Putamen (tissue), 1 donor: Measurements from ENCODE around the gene FAM13B.
A peak's percentile ranks its signal among the peaks of the same experiment; 100 is the strongest.
"Not testable (repeated sequence)": the region's sequence is repeated elsewhere in the genome, so short reads cannot be mapped to it uniquely, and the experiment has no call there.

Experiments used
- DNase-seq: peaks from one replicate; pipeline ENCODE4 v3.0.0-alpha.2; 2016; ENCODE audit warnings: low spot score

The FAM13B gene

GRCh38 chr5:138033907-138034306, 1.0 kb upstream of the FAM13B start:
- no peak for DNase-seq

DNA sequence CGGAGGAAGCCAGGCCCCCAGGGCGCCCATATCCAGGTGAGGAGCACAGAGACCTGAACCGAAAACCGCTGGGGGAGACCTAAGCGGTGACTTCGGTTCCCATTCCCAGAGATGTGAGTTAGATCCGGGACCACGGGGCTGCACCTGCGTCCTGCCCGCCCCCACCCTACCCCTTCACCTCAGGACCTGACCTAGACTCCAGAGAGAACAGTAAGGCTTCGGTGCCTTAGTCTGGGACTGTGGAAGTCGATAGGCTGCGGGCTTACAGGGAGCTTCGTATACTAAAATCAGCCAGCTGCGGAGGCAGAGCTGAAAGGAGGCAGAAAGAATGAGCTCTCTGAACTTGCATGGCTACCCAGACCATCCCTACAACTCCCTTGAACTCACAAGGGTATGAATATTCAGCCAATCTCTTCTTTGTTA, 518 bp upstream of the FAM13B start:
- peak; percentile 34 for DNase-seq

DNA sequence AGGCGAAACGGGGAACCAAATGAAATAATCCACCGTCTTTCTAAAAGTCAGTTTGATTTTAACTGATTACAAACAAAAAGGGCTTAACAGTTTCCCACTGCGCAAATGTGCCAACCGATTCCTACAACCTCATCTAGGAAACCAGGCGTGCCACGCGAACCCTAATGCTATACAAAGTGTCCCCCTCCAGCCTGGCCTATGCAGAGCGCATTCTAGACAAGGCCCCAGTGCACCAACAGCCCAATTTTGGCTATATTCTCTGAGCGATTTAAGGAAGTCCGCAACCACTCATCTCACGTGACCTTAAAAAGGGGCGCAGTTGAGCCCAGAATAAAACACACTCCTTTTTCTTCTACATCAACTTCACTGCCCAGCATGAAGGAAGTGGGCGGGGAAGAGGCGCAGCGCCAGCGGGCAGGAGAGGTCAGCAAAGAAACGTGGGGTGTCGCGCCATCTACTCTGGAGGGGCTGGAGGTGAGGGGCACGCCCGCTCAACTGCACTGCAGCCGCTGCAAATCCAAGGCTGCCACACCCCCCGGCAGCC, 779 bp downstream of the FAM13B start:
- peak; percentile 69 for DNase-seq

- no peak for DNase-seq
Measured at GRCh38 chr5:138029944-138030343, 2.9 kb downstream of the FAM13B start.

DNA sequence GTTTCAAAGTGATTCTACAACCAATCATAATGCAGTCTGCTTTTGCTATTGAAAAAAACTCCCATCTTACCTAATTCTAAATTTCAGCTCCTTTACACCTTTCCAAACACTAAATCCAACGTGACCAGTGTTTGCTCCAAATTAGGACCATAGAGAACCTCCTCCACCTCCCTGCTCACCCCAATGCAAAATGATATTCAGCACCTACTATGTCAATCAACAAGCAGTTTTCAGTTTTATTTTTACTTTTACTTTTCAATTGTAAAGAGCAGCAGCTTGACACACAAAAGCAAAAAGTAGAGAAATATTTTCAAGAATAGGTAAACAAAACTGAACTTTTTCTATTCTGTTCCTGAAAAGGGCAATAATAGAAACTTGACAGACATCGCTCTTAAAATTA, 3.4 kb downstream of the FAM13B start:
- DNase-seq = no peak

DNA sequence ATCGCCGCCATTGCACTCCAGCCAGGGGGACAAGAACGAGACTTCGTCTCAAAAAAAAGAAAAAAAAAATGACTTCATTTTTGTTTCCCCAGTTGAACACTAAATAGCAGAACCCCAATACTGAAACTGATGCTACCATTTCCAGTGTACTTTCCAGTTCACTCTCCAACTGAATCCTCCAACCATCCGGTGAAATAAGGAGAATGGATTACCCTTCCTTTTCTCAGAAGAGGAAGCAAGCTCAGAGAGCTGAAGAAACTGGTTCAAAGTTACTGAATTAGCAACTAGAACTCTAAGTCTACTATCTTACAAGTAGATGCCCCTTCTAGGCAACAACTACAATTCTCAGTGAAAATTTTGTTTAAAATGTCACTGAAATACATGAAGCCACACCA, 3.9 kb downstream of the FAM13B start:
- no peak for DNase-seq

- DNase-seq = not testable (repeated sequence)
Measured at GRCh38 chr5:138028262-138028970, 4.5 kb downstream of the FAM13B start.

- not testable (repeated sequence) for DNase-seq
Measured at GRCh38 chr5:138026793-138027192, 6.1 kb downstream of the FAM13B start.

DNA sequence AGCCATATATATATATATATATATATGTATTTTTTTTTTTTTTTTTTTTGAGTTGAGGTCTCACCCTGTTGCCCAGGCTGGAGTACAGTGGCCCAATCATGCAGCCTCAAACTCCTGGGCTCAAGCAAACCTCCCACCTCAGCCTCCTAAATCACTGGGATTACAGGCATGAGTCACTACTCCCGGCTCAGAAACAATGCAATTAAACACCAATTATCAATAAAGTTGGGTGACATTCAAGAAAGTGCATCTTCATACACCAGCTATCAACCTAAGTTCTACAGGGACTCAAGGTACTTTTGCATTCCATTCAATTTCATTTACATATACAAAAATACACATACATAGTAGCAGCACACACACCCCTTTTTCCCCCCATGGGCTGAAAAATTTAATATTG, 7.6 kb downstream of the FAM13B start:
- no peak for DNase-seq

DNA sequence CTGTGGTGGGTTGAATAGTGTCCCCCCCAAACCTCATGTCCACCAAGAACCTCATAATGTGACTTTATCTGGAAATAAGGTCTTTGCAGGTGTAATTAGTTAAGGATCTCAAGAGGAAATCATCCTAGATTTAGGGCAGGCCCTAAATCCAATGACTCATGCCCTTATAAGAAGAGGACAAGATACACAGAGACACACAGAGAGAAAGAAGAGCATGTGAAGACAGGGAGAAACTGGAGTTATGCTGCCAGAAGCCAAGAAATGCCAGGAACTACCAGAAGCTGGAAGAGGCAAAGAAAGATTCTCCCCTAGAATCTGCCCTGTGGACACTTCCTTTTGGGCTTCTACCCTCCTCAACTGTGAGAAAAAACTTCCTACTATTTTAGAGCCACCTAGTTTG, 8.8 kb downstream of the FAM13B start:
- DNase-seq = no peak

GRCh38 chr5:138022912-138023311, 10.0 kb downstream of the FAM13B start:
- DNase-seq = no peak

DNA sequence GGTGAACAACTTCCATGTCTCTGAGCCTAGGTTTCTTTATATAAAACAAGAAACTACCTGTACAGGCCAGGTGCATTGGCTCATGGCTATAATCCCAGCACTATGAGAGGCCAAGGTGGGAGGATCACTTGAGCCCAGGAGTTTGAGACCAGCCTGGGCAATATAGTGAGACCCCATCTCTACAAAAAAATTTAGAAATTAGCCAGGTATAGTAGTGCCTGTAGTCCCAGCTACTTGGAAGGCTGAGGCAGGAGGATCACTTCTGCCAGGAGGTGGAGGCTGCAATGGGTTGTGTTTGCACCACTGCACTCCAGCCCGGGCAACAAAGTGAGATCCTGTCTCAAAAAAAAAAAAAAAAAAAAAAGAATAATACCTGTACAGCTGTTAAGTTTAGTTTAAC, 11.1 kb downstream of the FAM13B start:
- DNase-seq = no peak

- no peak for DNase-seq
Measured at GRCh38 chr5:138018849-138019248, 14.0 kb downstream of the FAM13B start.

DNA sequence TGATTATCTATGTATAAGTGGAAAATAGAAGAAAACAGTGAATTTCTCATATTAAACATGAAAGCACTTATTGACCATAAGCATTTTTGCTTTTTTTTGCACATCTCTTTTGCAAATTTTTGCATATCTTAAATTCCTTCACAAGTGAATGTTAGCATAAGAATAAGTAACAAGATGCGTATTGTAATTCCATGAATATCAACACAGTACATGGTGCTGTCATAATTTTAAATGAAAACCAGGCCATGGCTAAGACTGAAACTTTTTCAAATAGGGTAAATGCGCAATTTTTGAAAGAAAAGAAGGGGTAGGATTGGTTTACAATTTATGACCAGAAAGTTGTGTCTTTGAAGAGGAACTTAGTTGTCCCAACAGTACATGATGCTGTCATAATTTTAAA, 17.0 kb downstream of the FAM13B start:
- no peak for DNase-seq

DNA sequence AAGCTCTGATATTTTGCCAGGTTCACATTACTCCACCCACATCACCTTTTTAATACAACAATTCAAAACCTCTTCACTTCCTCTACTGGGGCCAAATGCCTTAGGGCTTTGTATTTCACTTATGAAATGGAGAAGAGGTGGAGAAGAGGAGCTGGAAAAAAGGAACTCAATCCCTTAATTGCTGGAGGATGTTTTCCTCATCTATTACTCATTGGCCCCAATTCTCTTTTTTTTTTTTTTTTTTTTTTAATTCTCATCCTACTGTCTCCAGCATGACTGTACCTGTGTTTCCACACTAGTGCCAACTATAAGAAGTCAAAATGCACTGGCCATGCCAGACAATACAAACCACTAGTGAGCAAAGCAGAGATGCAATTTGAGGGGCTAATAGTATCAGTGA, 20.9 kb downstream of the FAM13B start:
- no peak for DNase-seq

DNA sequence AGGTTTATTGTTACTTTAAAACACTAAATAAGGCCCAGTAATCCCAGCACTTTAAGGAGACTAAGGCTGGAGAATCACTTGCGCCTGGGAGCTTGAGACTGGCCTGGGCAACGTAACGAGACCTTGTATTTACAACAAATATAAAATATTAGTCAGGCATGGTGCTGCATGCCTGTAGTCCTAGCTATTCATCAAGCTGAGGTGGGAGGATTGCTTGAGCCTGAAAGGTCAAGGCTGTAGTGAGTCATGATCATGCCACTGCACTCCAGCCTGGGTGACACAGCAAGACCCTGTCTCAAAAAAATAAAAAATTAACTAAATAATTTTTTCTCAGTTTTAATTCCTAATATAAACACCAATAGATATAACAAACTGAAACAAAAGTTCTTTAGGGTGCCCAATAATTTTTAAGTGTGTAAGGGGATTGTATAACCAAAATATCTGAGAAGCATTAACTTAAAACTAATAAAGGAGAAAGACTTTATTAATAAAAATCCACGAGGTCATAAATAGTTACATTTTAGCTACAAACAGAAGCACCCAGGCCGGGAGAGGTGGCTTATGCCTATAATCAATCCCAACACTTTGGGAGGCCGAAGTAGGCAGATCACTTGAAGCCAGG, 32.7 kb downstream of the FAM13B start:
- DNase-seq = no peak

GRCh38 chr5:137997726-137998213, 35.1 kb downstream of the FAM13B start:
- DNase-seq = no peak

DNA sequence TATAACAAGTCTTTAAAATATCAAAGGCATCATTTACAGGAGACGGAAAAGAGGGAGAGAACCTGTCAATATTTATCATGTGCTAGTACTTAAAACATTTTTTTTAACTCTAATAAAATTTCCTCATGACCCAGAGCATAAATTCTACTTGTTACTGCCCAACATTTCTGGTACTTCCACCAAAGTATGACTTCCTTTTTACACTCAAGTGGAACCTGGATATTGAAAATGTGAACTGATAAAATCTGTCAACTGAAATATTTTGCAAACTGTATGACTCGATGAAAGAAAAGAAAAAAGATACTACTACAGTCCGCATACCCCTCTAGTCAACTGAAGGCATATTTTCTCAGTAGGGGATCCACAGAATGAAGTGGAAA, 37.1 kb downstream of the FAM13B start:
- DNase-seq = no peak

DNA sequence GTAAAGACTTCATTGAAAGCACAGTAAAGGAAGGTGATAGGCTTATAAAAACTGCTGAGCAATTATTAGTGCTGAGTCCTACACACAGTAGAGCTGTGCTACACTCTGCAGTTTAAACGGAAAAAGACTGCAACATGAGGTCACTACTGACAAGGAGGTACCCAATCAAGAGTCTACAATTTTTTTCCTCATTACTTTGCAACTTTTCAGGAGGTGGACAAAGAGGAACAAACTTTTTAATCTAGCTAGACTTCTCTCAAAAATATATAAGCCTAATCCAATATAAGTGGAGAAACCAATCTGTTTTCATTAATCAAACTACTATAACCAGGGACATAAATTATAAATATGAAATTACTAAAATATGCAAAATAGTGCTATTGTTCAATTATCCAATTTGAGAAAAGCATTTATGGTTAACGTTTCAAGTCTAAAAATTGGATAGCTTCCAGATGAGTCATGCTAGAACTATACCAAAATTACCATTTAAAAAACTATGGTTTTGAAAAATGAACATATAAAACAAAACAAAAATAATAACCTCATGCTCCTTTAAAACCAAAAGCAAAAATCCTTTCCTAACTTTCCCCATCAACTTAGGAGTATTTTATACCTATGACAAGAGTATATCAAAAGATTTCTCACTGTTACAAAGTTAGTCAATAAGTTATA, 37.7 kb downstream of the FAM13B start:
- no peak for DNase-seq

DNA sequence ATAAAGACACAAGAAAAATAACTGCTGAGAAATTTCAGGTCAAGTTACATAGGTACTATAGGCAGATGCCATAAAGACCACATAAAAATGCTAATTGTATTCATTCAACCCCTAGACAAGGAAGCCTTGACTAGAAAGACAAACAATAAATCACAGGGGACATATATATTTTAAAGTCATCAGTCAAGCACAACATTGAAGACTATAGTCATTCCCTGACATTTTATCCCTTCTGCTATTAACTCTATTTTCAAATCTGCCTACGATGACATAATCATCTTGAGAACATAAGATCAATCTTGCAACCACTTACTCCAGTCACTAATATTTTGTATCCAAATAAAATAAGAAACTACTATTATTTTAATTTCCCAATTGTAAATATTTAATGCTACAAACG, 38.3 kb downstream of the FAM13B start:
- no peak for DNase-seq

GRCh38 chr5:137989419-137989818, 43.5 kb downstream of the FAM13B start:
- no peak for DNase-seq

DNA sequence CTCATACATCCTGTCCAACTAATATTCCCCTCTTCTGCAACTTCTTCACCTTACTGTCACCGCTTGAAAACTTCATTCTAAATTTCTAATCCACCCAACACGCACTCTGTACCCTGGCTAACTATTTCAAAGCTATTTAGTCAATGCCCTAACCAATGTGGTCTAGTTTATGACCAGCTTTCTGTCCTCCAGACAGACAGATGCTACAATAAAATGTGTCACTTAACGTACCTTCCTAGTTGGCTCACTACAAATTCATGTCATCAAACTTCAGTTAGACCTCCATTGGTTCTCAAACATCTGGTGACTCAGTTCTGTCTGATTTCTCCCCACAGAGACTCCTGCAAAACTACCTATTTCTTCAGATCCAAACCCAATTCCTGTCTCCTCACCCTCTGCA, 57.7 kb downstream of the FAM13B start:
- no peak for DNase-seq

DNA sequence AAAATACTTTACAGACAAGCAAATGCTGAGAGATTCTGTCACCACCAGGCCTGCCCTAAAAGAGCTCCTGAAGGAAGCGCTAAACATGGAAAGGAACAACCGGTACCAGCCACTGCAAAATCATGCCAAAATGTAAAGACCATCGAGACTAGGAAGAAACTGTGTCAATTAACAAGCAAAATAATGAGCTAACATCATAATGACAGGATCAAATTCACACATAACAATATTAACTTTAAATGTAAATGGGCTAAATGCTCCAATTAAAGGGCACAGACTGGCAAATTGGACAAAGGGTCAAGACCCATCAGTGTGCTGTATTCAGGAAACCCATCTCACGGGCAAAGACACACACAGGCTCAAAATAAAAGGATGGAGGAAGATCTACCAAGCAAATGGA, 62.5 kb downstream of the FAM13B start:
- not testable (repeated sequence) for DNase-seq
